ENCODE measurements around the gene SERPINB10. TPM values are rescaled to one million over a fixed set of nuclear protein-coding genes. Genes with fewer than 3 reads are reported as not detected.

SERPINB10 gene
- total and polyA plus RNA-seq, 4 donors: 0.63 to 0.96 (median 0.64) TPM; not detected in 1

GRCh38 chr18:63888470-63889190, 19.1 kb upstream of the SERPINB10 start:
- no peak for TF ChIP-seq CTCF (IDR thresholded peaks at IDR 0.05; ENCODE audit: control extremely low read depth, extremely low read depth)
- Histone ChIP-seq H3K9ac (ENCODE audit: insufficient read depth in 1 of 2, low read length in 2 of 2) (no peak overlapping the region), H3K36me3 (ENCODE audit: control insufficient read depth in 4 of 4, insufficient read depth in 4 of 4, low read length in 4 of 4) (no peaks in the 10 kb centered on the region), H3K4me1 (ENCODE audit: control insufficient read depth in 5 of 5, insufficient read depth in 5 of 5, low read length in 5 of 5) (peaks cover 0 to 1% (median 0%) of the 10 kb centered on the region in 5 donors), H3K4me3 (no peak overlapping the region), H3K27ac (ENCODE audit: low read depth in 1 of 2, low read length in 1 of 2) (no peak overlapping the region), H3K27me3 (ENCODE audit: control insufficient read depth in 3 of 3, insufficient read depth in 3 of 3, low read length in 2 of 3) (no peaks in the 10 kb centered on the region), H3K9me3 (ENCODE audit: control insufficient read depth in 4 of 4, insufficient read depth in 3 of 4, low read length in 3 of 4) (no peaks in the 10 kb centered on the region)
- ATAC-seq (ENCODE audit: insufficient read depth, low FRiP score): no peak
- no peak for DNase-seq
- 4 to 9% methylated on average over 1 of the region's 1 CpG for WGBS, 2 donors

- no peak for TF ChIP-seq CTCF (IDR thresholded peaks at IDR 0.05; ENCODE audit: control extremely low read depth, extremely low read depth)
- H3K4me3 ChIP-seq: no peak overlapping the region
- no peak overlapping the region for H3K27ac ChIP-seq (ENCODE audit: low read depth in 1 of 2, low read length in 1 of 2)
- no peak for ATAC-seq (ENCODE audit: insufficient read depth, low FRiP score)
- no peaks in the 10 kb centered on the region for H3K9me3 ChIP-seq (ENCODE audit: control insufficient read depth in 4 of 4, insufficient read depth in 3 of 4, low read length in 3 of 4)
- no peaks in the 10 kb centered on the region for H3K36me3 ChIP-seq (ENCODE audit: control insufficient read depth in 4 of 4, insufficient read depth in 4 of 4, low read length in 4 of 4)
- no peak for DNase-seq
- H3K9ac ChIP-seq (ENCODE audit: insufficient read depth in 1 of 2, low read length in 2 of 2): no peak overlapping the region
- WGBS, 2 donors: 24 to 72% methylated on average over 2 of the region's 2 CpGs
- H3K27me3 ChIP-seq (ENCODE audit: control insufficient read depth in 3 of 3, insufficient read depth in 3 of 3, low read length in 2 of 3): no peaks in the 10 kb centered on the region
- H3K4me1 ChIP-seq (ENCODE audit: control insufficient read depth in 5 of 5, insufficient read depth in 5 of 5, low read length in 5 of 5): peaks cover 0 to 1% (median 0%) of the 10 kb centered on the region in 5 donors
Observed at GRCh38 chr18:63889626-63890025, 18.1 kb upstream of the SERPINB10 start.

- H3K27me3 ChIP-seq (ENCODE audit: control insufficient read depth in 3 of 3, insufficient read depth in 3 of 3, low read length in 2 of 3): no peaks in the 10 kb centered on the region
- ATAC-seq (ENCODE audit: insufficient read depth, low FRiP score): no peak
- H3K36me3 ChIP-seq (ENCODE audit: control insufficient read depth in 4 of 4, insufficient read depth in 4 of 4, low read length in 4 of 4): no peaks in the 10 kb centered on the region
- H3K4me3 ChIP-seq: no peak overlapping the region
- no peak overlapping the region for H3K27ac ChIP-seq (ENCODE audit: low read depth in 1 of 2, low read length in 1 of 2)
- DNase-seq: no peak
- no peaks in the 10 kb centered on the region for H3K9me3 ChIP-seq (ENCODE audit: control insufficient read depth in 4 of 4, insufficient read depth in 3 of 4, low read length in 3 of 4)
- 66 to 74% methylated on average over 6 of the region's 6 CpGs for WGBS, 2 donors
- peaks cover 0 to 1% (median 0%) of the 10 kb centered on the region in 5 donors for H3K4me1 ChIP-seq (ENCODE audit: control insufficient read depth in 5 of 5, insufficient read depth in 5 of 5, low read length in 5 of 5)
- H3K9ac ChIP-seq (ENCODE audit: insufficient read depth in 1 of 2, low read length in 2 of 2): no peak overlapping the region
- TF ChIP-seq CTCF (IDR thresholded peaks at IDR 0.05; ENCODE audit: control extremely low read depth, extremely low read depth): no peak
Observed at GRCh38 chr18:63890237-63890949, 17.4 kb upstream of the SERPINB10 start.

Measured in lung (tissue), 12 donors.